VCaP (cell line): Measurements from ENCODE around the gene NPTXR.

Source experiments
- H3K27ac ChIP-seq: fragments of 450-650 bp; 2 replicates; pipeline ENCODE4 v1.5.1; 2017
- TF ChIP-seq, protein P1 (sequence below): fragments of 450-650 bp; conservative IDR thresholded peaks from 2 replicates; pipeline ENCODE4 v1.5.1; 2017; ENCODE audit warnings: mild to moderate bottlenecking, moderate library complexity

The NPTXR gene

DNA sequence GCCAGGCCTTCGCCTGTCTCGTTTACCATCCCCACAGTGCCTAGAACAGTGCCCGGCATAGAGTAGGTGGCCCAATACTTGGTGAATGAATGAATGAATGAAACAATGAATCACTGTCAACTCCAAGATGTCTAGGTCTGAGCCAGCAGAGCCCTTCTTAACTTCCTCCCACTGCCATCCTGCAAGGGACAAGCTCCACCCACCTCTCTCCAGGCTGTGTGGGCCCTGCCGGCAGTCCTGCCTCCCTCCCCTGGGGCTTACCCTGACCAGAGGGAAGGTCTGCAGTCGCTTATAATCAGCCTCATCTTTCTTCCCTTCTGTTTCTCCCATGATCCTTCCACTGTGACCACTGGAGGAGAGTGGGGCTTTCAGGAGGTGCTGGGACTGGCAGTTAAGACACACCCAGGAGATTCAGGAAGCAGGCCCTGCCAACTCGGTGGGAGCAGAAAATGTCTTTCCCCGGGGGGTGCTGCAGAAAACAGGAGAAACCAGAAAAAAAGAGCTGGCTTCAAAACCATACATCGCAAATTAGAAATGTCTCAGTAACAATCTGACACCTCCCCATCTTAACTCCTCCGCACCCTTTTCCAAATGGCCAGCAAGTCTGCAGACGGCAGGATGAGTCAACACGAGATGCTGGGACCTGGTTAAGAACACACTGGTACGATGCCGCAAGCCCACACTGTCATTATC lies 61.3 kb downstream of the NPTXR start:
- H3K27ac ChIP-seq = no peak overlapping the region
- TF ChIP-seq, protein P1, sequence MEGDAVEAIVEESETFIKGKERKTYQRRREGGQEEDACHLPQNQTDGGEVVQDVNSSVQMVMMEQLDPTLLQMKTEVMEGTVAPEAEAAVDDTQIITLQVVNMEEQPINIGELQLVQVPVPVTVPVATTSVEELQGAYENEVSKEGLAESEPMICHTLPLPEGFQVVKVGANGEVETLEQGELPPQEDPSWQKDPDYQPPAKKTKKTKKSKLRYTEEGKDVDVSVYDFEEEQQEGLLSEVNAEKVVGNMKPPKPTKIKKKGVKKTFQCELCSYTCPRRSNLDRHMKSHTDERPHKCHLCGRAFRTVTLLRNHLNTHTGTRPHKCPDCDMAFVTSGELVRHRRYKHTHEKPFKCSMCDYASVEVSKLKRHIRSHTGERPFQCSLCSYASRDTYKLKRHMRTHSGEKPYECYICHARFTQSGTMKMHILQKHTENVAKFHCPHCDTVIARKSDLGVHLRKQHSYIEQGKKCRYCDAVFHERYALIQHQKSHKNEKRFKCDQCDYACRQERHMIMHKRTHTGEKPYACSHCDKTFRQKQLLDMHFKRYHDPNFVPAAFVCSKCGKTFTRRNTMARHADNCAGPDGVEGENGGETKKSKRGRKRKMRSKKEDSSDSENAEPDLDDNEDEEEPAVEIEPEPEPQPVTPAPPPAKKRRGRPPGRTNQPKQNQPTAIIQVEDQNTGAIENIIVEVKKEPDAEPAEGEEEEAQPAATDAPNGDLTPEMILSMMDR = no peak

DNA sequence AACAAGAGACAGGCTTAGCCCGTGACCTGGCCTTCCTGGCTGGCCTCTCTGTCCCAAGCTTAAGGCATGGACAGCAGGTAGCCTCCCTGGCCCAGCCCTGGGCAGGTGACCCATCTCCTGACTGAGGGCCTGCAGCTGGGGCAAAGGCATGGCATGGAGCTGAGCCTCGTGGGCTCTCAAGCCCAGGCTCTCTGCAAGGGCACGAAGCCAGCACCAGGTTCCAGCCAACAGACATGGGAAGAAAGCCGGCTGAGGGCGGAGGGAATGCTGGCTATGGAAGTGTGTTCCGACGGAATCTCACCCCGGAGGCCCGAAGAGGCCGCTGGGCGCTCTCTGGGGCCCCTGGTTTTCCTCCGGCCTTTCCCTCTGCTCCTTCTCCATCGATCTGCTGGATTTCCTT lies 62.8 kb downstream of the NPTXR start:
- TF ChIP-seq, protein P1 = no peak
- no peak overlapping the region for H3K27ac ChIP-seq

DNA sequence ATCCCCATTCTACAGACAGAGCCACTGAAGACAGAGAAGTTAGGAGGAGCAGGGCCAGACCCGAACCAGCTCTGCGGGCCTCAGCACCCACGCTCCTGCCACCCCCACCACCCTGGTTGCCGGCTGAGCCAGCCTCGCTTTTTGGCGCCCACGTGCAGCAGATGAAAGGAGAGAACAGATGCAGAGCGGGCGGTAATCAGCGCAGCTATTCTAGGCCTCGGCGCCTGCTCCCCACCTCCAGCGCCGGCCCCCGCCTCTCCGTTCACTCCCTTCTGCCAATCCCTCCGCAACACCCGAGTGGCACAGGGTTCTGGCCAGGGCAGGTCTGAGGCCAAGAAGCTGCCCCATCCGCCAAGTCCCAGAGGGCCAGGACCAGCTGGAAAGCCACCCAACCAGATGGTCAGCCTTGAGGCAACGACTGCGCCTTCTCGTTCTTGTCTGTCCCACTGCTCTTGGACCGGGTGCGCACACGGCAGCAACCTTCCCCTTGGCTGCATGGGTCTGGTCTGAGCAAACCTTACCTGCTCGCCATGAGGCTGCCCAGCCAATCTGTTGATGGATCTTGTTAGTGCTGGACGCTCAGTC lies 66.6 kb downstream of the NPTXR start:
- TF ChIP-seq, protein P1 = no peak
- H3K27ac ChIP-seq = no peak overlapping the region

DNA sequence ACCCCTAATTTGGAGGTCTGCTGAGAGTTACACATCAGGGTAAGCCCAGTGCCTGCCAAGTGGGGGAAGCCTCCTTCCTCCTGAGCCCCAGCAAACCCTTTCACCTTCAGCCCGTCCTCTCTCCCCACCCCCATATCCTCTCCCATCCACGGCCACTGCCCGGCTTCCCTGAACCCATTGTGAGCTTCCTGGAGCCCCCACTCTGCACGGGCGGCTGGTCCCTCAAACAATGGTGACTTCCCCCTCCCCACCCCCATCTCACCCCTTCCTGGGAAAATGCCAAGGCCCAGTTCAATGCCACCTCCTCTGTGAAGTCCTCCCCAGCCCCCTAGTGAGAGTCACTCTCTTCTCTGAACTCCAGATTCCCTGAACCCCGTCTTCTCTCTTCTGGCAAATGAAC lies 67.7 kb downstream of the NPTXR start:
- H3K27ac ChIP-seq = no peak overlapping the region

DNA sequence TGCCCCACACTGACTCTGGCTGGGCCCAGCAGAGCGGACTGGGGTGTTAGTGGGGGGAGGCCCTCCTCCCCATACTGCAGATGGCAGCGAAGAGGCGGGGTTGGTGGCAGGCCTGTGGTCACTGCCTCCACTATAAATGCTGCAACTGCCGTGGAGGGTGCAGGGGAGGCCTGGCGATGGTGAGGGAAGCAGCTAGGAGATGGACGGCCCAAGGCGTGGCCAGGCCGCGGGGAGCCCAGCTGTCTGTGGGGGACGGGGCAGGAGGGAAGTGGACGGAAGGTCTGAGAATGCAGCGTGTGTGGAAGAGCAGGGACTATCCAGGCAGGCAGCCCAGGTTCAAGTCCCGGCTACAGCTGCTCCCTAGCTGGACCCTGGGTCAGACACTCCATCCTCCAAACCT lies 68.2 kb downstream of the NPTXR start:
- H3K27ac ChIP-seq = no peak overlapping the region
- TF ChIP-seq, protein P1 = no peak

More for the DNA sequence above, 67.7 kb downstream of the NPTXR start:
- TF ChIP-seq, protein P1 = no peak

DNA sequence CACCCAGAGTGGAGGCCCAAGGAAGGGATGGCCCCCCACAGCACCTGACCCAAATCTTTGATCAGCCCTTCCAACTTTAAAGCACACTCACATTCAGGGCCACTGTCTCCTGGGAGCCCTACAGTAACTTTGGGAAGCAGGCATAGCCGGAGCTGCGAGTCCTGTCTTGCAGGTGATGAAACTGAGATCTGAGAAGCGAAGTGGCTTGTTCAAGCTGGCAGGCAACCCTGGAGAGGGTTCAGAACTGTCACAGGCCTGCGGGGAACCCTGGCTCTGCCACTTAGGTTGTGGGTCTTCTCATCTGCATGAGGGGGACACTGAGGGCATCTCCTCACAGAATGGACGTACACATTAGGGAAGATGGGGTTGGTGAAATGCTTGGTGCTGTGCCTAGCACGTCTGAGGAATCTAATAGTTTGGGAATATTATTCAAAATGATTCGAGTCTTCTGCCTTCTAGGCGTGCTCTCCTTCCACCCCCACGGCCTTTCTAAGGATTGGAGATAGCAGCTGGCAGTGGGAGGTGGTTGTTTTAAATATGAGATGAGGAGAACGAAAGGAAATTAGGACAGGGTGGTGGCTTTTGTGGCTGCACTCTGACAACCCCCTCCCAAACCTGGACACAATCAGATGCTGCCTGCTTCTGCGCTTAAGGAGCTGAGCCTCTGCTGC lies 69.2 kb downstream of the NPTXR start:
- no peak overlapping the region for H3K27ac ChIP-seq
- TF ChIP-seq, protein P1 = no peak

DNA sequence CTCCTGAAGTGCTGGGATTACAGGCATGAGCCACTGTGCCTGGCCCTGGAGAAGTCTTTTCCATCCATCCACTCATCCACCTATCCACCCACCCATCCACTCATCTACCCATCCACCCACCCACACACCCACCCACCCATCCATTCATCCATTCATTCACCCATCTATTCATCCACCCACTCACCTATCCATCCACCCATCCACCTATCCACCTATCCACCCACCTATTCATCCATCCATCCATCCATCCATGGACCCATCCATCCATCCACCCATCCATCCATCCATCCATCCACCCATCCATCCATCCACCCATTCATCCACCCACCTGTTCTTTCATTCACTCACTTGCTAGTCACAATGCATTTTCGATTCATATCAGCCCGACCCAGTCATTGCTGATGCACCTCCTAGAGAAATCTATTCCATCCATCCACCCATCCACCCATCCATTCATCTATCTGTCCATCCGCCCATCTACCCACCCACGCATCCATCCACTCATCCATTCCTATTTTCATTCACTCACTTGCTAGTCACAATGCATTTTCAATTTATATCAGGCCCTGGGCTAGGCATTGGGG lies 70.4 kb downstream of the NPTXR start:
- no peak overlapping the region for H3K27ac ChIP-seq
- TF ChIP-seq, protein P1 = no peak
